Measurements from ENCODE around the gene GPR132.

GPR132 gene

DNA sequence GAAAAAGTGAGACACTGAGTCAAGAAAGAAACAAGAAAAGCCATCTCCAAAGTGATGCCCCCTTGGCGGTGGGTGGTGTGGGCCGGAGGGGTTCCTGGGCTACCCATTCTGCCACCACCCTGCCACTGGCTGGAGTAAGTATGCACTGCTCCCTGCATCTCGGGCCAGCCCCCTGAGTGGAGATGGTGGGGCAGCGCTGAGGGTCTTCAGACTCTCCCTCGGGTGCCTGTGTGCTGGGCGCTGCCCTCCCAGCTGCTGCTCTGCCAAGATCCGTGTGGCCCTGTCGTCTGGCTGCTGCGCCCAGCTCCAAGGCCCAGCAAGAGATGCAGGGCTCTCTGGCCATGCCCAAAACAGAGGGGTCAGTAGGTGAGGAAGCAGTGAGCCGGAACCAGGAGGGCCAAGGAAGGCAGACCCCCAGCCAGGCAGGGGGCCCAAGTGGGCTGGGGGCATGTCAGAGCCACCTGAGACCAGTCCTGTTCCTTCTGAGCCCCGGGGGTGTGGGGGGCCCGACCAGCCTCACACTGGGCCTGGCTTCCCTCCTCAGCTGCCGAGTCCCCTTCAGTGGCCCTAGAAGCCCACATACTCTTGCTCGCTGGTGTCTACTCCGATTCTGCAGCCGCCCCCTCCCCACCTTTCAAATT is 5.2 kb downstream of the GPR132 start:
- Histone ChIP-seq H3K4me3 (ENCODE audit: low read depth, low read length) (no peak overlapping the region), H3K27ac (no peak overlapping the region), H3K9ac (no peak overlapping the region)

DNA sequence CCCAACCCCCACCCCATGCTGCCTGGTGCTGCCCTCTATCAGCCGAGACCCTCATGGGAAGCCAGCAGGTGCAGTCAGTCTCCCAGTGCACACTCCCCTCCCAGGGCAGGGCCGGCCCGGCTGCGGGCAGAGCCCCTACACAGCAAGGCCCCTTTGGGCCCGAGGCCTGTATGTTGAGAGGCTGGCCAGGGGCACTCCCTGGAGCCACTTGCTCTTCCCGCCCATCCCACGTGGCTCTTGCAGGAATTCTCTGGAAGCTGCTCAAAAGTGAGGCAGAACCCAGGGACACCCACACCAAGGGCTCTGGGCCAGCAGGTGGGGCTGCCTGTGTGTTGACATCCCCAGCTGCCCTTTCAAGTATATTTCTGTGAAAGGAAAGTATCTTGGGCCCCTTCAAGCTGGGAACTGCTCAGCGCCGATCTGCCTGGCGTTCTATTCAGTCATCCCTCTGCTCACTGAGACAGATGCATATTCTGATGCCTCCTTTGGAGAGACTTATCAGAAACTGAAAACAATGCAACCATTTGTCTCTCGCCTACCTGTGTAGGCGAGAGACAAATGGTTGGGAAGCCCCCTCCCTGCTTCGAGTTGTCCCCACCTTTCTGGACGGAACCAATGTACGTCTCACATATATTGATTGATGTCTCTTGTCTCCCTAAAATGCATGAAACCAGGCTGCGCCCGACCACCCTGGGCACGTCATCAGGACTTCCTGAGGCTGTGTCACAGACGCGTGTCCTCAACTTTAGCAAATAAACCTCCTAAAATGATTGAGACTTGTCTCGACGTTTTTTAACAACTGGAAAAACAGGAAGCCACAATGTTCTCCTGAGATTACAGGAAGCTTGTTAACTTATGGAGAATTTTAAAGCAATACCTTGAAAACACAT is 6.0 kb downstream of the GPR132 start:
- Histone ChIP-seq H2AFZ (no peak overlapping the region), H3K79me2 (no peaks in the 10 kb centered on the region), H3K27ac (no peak overlapping the region), H3K4me1 (no peaks in the 10 kb centered on the region), H3K4me3 (ENCODE audit: low read depth, low read length) (no peak overlapping the region), H3K4me2 (ENCODE audit: low read length) (no peak overlapping the region), H3K9me3 (ENCODE audit: control insufficient read depth, low read length) (no peaks in the 10 kb centered on the region), H3K27me3 (ENCODE audit: control insufficient read depth, insufficient read depth, low read length) (no peaks in the 10 kb centered on the region), H3K9ac (no peak overlapping the region), H3K36me3 (ENCODE audit: control insufficient read depth, insufficient read depth, low read length) (no peaks in the 10 kb centered on the region)
- TF ChIP-seq, protein P1, sequence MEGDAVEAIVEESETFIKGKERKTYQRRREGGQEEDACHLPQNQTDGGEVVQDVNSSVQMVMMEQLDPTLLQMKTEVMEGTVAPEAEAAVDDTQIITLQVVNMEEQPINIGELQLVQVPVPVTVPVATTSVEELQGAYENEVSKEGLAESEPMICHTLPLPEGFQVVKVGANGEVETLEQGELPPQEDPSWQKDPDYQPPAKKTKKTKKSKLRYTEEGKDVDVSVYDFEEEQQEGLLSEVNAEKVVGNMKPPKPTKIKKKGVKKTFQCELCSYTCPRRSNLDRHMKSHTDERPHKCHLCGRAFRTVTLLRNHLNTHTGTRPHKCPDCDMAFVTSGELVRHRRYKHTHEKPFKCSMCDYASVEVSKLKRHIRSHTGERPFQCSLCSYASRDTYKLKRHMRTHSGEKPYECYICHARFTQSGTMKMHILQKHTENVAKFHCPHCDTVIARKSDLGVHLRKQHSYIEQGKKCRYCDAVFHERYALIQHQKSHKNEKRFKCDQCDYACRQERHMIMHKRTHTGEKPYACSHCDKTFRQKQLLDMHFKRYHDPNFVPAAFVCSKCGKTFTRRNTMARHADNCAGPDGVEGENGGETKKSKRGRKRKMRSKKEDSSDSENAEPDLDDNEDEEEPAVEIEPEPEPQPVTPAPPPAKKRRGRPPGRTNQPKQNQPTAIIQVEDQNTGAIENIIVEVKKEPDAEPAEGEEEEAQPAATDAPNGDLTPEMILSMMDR (IDR thresholded peaks at IDR 0.05) = no peak

More for the DNA sequence above, 5.2 kb downstream of the GPR132 start:
- no peak overlapping the region for H2AFZ ChIP-seq
- H3K27me3 ChIP-seq (ENCODE audit: control insufficient read depth, insufficient read depth, low read length) = no peaks in the 10 kb centered on the region
- no peaks in the 10 kb centered on the region for H3K9me3 ChIP-seq (ENCODE audit: control insufficient read depth, low read length)
- no peak overlapping the region for H3K4me2 ChIP-seq (ENCODE audit: low read length)
- no peaks in the 10 kb centered on the region for H3K4me1 ChIP-seq
- H3K79me2 ChIP-seq = no peaks in the 10 kb centered on the region
- TF ChIP-seq, protein P1 (IDR thresholded peaks at IDR 0.05) = no peak
- H3K36me3 ChIP-seq (ENCODE audit: control insufficient read depth, insufficient read depth, low read length) = no peaks in the 10 kb centered on the region

DNA sequence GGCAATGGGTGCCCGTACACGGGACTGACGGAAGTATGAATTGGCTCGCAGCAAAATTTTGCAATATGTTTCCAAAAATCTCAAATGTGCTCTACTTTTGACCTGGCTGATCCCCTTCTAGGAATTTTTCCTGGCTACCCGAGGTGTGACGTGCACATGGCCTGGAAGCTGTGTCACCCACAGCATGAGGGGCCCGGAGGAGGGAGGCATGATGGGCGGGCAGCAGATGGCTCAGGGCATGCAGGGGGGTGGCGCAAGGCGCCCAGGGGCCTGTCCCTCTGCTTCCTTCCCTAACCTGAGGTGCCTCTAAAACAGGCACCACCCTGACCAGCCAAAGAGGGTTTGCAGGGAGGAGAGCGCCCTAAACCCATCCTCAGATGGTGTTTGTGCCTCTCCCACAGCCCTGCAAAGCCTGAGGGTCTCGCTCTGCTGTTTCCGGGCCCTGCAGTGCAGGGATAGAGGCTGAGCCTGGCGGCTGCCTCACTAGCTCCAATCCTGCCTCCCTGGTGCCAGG is 6.7 kb downstream of the GPR132 start:
- Histone ChIP-seq H3K36me3 (ENCODE audit: control insufficient read depth, insufficient read depth, low read length) (no peaks in the 10 kb centered on the region), H3K4me1 (no peaks in the 10 kb centered on the region), H2AFZ (no peak overlapping the region), H3K79me2 (no peaks in the 10 kb centered on the region), H3K9ac (no peak overlapping the region), H3K27me3 (ENCODE audit: control insufficient read depth, insufficient read depth, low read length) (no peaks in the 10 kb centered on the region), H3K9me3 (ENCODE audit: control insufficient read depth, low read length) (no peaks in the 10 kb centered on the region), H3K4me2 (ENCODE audit: low read length) (no peak overlapping the region), H3K27ac (no peak overlapping the region), H3K4me3 (ENCODE audit: low read depth, low read length) (no peak overlapping the region)
- TF ChIP-seq, protein P1 (IDR thresholded peaks at IDR 0.05) = no peak

DNA sequence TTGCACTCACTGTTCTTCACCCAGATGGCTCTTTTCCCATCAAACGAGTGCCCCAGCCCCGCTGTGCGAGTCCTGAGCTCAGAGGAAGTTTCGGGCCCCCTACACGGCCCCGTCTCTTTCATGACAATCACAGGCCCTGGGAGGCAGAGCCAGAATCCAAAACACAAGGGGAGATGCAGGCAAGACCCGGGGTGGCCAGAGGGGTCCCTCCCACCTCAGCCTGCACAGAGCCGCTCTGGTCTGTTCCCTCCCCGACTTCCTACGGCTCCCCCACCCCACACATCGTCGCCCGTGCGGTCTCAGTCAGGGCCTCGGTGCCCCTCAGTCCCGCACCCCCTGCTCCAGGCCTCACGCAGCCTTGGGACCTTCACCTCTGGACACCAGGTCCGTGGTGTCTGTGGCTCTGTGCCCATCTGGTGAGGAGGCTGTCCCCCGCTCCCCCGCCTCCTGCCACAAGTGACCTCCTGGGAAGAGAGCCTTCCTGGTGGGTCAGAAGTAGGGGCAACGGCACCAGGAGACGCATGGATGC is 8.9 kb downstream of the GPR132 start:
- no peak overlapping the region for H3K4me3 ChIP-seq (ENCODE audit: low read depth, low read length)
- H3K9ac ChIP-seq = no peak overlapping the region

More for the DNA sequence above, 8.9 kb downstream of the GPR132 start:
- Histone ChIP-seq H3K27ac (no peak overlapping the region), H3K79me2 (no peaks in the 10 kb centered on the region), H2AFZ (no peak overlapping the region), H3K9me3 (ENCODE audit: control insufficient read depth, low read length) (no peaks in the 10 kb centered on the region), H3K4me2 (ENCODE audit: low read length) (no peak overlapping the region), H3K27me3 (ENCODE audit: control insufficient read depth, insufficient read depth, low read length) (no peaks in the 10 kb centered on the region), H3K36me3 (ENCODE audit: control insufficient read depth, insufficient read depth, low read length) (no peaks in the 10 kb centered on the region), H3K4me1 (no peaks in the 10 kb centered on the region)
- TF ChIP-seq, protein P1 (IDR thresholded peaks at IDR 0.05) = no peak
